ENCODE measurements around the gene FANK1. TPM values are rescaled to one million over a fixed set of nuclear protein-coding genes. Genes with fewer than 3 reads are reported as not detected.
A peak's percentile ranks its signal among the peaks of the same experiment; 100 is the strongest.

The FANK1 gene
- total RNA-seq, 2 donors from 2014 or later, result 5.9 to 7.1 TPM

GRCh38 chr10:126009650-126010049, 113.3 kb downstream of the FANK1 start:
- intact Hi-C loops (cut with DNase I, micrococcal nuclease), result no loop called here
- no peak for DNase-seq
- no peak for ATAC-seq

- intact Hi-C loops (cut with DNase I, micrococcal nuclease), result no loop called here
- DNase-seq, result no peak
Observed at GRCh38 chr10:126011995-126012394, 115.6 kb downstream of the FANK1 start.

GRCh38 chr10:126012485-126012884, 116.1 kb downstream of the FANK1 start:
- ATAC-seq (no peak), DNase-seq (no peak)
- intact Hi-C loops (cut with DNase I, micrococcal nuclease), result no loop called here

More at GRCh38 chr10:126011995-126012394, 115.6 kb downstream of the FANK1 start:
- no peak for ATAC-seq

- ATAC-seq (no peak), DNase-seq (no peak)
- intact Hi-C loops (cut with DNase I, micrococcal nuclease), result no loop called here
Observed at GRCh38 chr10:126013489-126014281, 117.3 kb downstream of the FANK1 start.

- DNase-seq (no peak), ATAC-seq (no peak)
- intact Hi-C loops (cut with DNase I, micrococcal nuclease), result no loop called here
Observed at GRCh38 chr10:126014309-126014708, 117.9 kb downstream of the FANK1 start.

GRCh38 chr10:126015413-126015812, 119.0 kb downstream of the FANK1 start:
- DNase-seq (no peak), ATAC-seq (no peak)

GRCh38 chr10:126016156-126016805, 119.9 kb downstream of the FANK1 start:
- ATAC-seq (no peak), DNase-seq (no peak)
- intact Hi-C loops (cut with DNase I, micrococcal nuclease), result no loop called here

More at GRCh38 chr10:126015413-126015812, 119.0 kb downstream of the FANK1 start:
- intact Hi-C loops (cut with DNase I, micrococcal nuclease), result no loop called here

GRCh38 chr10:126016882-126017281, 120.5 kb downstream of the FANK1 start:
- no peak for ATAC-seq
- intact Hi-C loops (cut with DNase I, micrococcal nuclease), result no loop called here
- no peak for DNase-seq

- ATAC-seq, result no peak
- DNase-seq, result no peak
- intact Hi-C loops (cut with DNase I, micrococcal nuclease), result no loop called here
Observed at GRCh38 chr10:126017961-126018560, 121.7 kb downstream of the FANK1 start.

- DNase-seq (no peak), ATAC-seq (no peak)
- intact Hi-C loops (cut with DNase I, micrococcal nuclease), result no loop called here
Observed at GRCh38 chr10:126021833-126022500, 125.6 kb downstream of the FANK1 start.

- intact Hi-C loops (cut with DNase I, micrococcal nuclease), result no loop called here
- ATAC-seq (no peak), DNase-seq (no peak)
Observed at GRCh38 chr10:126022841-126023240, 126.5 kb downstream of the FANK1 start.

GRCh38 chr10:126027692-126028091, 131.3 kb downstream of the FANK1 start:
- intact Hi-C loops (cut with DNase I, micrococcal nuclease), result no loop called here
- no peak for DNase-seq
- ATAC-seq, result no peak

- no peak for DNase-seq
- intact Hi-C loops (cut with DNase I, micrococcal nuclease), result no loop called here
- ATAC-seq, result no peak
Observed at GRCh38 chr10:126029999-126030398, 133.6 kb downstream of the FANK1 start.

GRCh38 chr10:126034586-126034985, 138.2 kb downstream of the FANK1 start:
- intact Hi-C loops (cut with DNase I, micrococcal nuclease), result no loop called here
- ATAC-seq (no peak), DNase-seq (no peak)

- no peak for DNase-seq
- intact Hi-C loops (cut with DNase I, micrococcal nuclease), result no loop called here
- no peak for ATAC-seq
Observed at GRCh38 chr10:126036515-126036914, 140.2 kb downstream of the FANK1 start.

GRCh38 chr10:126037946-126038345, 141.6 kb downstream of the FANK1 start:
- intact Hi-C loops (cut with DNase I, micrococcal nuclease), result no loop called here
- ATAC-seq, result no peak
- DNase-seq, result no peak

- ATAC-seq (no peak), DNase-seq (no peak)
- intact Hi-C loops (cut with DNase I, micrococcal nuclease), result no loop called here
Observed at GRCh38 chr10:126041117-126041516, 144.8 kb downstream of the FANK1 start.

GRCh38 chr10:126041804-126042231, 145.5 kb downstream of the FANK1 start:
- DNase-seq, result peak; percentile 50 to 80
- intact Hi-C loops (cut with DNase I, micrococcal nuclease), result no loop called here
- peak; percentile 69 for ATAC-seq

- DNase-seq, result no peak
- intact Hi-C loops (cut with DNase I, micrococcal nuclease), result no loop called here
- no peak for ATAC-seq
Observed at GRCh38 chr10:126042354-126042753, 146.0 kb downstream of the FANK1 start.

Measured in left colon (tissue), 2 donors.